PC-3 (cell line): ENCODE measurements around the gene CAPN5. TPM values are rescaled to one million over a fixed set of nuclear protein-coding genes. Genes with fewer than 3 reads are reported as not detected.
"Not testable (repeated sequence)": the region's sequence is repeated elsewhere in the genome, so short reads cannot be mapped to it uniquely, and the experiment has no call there.

Source experiments
- ATAC-seq: fragments of 200-7000 bp; cut with Tn5 transposase; 2 replicates; pipeline ENCODE4 v1.9.1; 2020; ENCODE audit warnings: mild to moderate bottlenecking, moderate library complexity
- BruUV-seq: library from RNA; stranded (reverse); fragments of 400-500 nt; replicated peaks from 2 replicates; lab custom pipeline; 2021; lab: Mats Ljungman, UMichigan
- CTCF ChIA-PET: fragments of 300-600 bp; sonication (Branson Sonifier 250); formaldehyde crosslinking; loops from one replicate; lab custom pipeline; 2022; ENCODE audit warnings: antibody characterized with exemption; lab: Charles Lee
- POLR2A ChIA-PET: fragments of 300-600 bp; sonication (Branson Sonifier 250); formaldehyde crosslinking; loops from one replicate; lab custom pipeline; 2022; ENCODE audit warnings: antibody characterized with exemption; ENCODE audit not compliant: unreplicated experiment; lab: Charles Lee
- DNase-seq: peaks from one replicate; pipeline ENCODE4 v3.0.0-alpha.2; 2015
- H2AFZ ChIP-seq: fragments of 300-600 bp; sonication (generic); 2 replicates; pipeline ENCODE4 v1.6.0; 2016; ENCODE audit warnings: antibody characterized with exemption, low read length
- H3F3A ChIP-seq: fragments of 300-600 bp; sonication (generic); one replicate; pipeline ENCODE4 v1.6.0; 2017; ENCODE audit warnings: antibody characterized with exemption, low read length, control low read depth, mild to moderate bottlenecking; ENCODE audit not compliant: unreplicated experiment
- H3K27ac ChIP-seq: fragments of 300-600 bp; sonication (generic); 2 replicates; pipeline ENCODE4 v1.5.1; 2016; ENCODE audit warnings: mild to moderate bottlenecking, low read length
- H3K27me3 ChIP-seq: fragments of 300-600 bp; sonication (generic); 2 replicates; pipeline ENCODE4 v1.6.1; 2016; ENCODE audit warnings: low read length, mixed read lengths
- H3K36me3 ChIP-seq: fragments of 300-600 bp; sonication (generic); 2 replicates; pipeline ENCODE4 v1.6.1; 2016; ENCODE audit warnings: low read depth, mixed run types, low read length, mixed read lengths
- H3K4me1 ChIP-seq: fragments of 300-600 bp; sonication (generic); 2 replicates; pipeline ENCODE4 v1.5.1; 2016; ENCODE audit warnings: low read length; ENCODE audit not compliant: insufficient read depth
- H3K4me2 ChIP-seq: fragments of 300-600 bp; sonication (generic); 2 replicates; pipeline ENCODE4 v1.6.0; 2016; ENCODE audit warnings: low read length
- H3K4me3 ChIP-seq: fragments of 300-600 bp; sonication (generic); 2 replicates; pipeline ENCODE4 v1.5.1; 2016; ENCODE audit warnings: mild to moderate bottlenecking, low read length, mixed read lengths
- H3K79me2 ChIP-seq: fragments of 300-600 bp; sonication (generic); 2 replicates; pipeline ENCODE4 v1.6.1; 2017; ENCODE audit warnings: low read length, mixed read lengths
- H3K9ac ChIP-seq: fragments of 300-600 bp; sonication (generic); 2 replicates; pipeline ENCODE4 v1.6.0; 2016; ENCODE audit warnings: mild to moderate bottlenecking, low read length
- H3K9me2 ChIP-seq: fragments of 300-600 bp; sonication (generic); replicated peaks from 2 replicates; pipeline ENCODE4 v1.6.1; 2016; ENCODE audit warnings: mixed run types, low read length, mixed read lengths
- H3K9me3 ChIP-seq: fragments of 300-600 bp; sonication (generic); 2 replicates; pipeline ENCODE4 v1.6.1; 2016; ENCODE audit warnings: low read length, mixed read lengths
- H4K20me1 ChIP-seq: fragments of 300-600 bp; sonication (generic); 2 replicates; pipeline ENCODE4 v1.6.1; 2016; ENCODE audit warnings: low read length, mixed read lengths
- EZH2 ChIP-seq: fragments of 300-600 bp; sonication (generic); IDR thresholded peaks from one replicate; pipeline ENCODE4 v1.6.1; 2017; ENCODE audit warnings: antibody characterized with exemption, mild to moderate bottlenecking, low read length; ENCODE audit not compliant: unreplicated experiment
- EZH2phosphoT487 ChIP-seq: fragments of 300-600 bp; sonication (generic); IDR thresholded peaks from 2 replicates; pipeline ENCODE4 v1.6.1; 2018; ENCODE audit warnings: mild to moderate bottlenecking, antibody characterized with exemption, low read length, borderline replicate concordance
- intact Hi-C: fragments of 100-400 bp; cut with micrococcal nuclease; formaldehyde crosslinking; loops from 2 replicates; pipeline ENCODE4 v1.9.0; 2023
- total RNA-seq: library from RNA; depleted of rRNA; stranded (reverse); fragments of >200 nt; gene quantifications from 2 replicates; pipeline ENCODE4 v1.2.3, GENCODE V29; 2014
- TF ChIP-seq, protein P1 (sequence below): fragments of 300-600 bp; sonication (generic); conservative IDR thresholded peaks from 2 replicates; pipeline ENCODE4 v1.5.1; 2017; ENCODE audit warnings: antibody characterized with exemption, low read depth, mild to moderate bottlenecking, low read length

The CAPN5 gene
- total RNA-seq, 1 experiment from 2014 or later, result 6.3 TPM

DNA sequence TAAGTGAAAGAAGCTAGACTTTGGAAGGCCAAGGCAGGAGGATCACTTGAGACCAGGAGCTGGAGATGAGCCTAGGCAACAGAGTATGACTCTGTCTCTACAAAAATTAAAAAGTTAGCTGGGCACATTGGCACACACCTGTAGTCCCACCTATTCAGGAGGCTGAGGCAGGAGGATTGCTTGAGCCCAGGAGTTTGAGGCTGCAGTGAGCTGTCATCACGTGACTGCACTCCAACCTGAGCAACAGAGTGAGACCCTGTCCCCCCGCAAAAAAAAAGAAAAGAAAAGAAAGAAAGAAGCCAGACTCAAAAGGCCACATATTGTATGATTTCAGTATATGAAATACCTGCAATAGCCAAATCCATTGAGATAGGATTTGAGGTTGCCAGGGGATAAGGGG lies 7.9 kb upstream of the CAPN5 start:
- no peaks in the 10 kb centered on the region for H3F3A ChIP-seq
- H3K36me3 ChIP-seq, result no peaks in the 10 kb centered on the region
- no peak for ATAC-seq
- intact Hi-C loops, result no loop called here
- H3K9me3 ChIP-seq, result peaks cover 15% of the 10 kb centered on the region; the same call in 1 of the 2 replicates
- no peak overlapping the region for H3K27ac ChIP-seq
- no peaks in the 10 kb centered on the region for H4K20me1 ChIP-seq
- H3K79me2 ChIP-seq, result no peaks in the 10 kb centered on the region
- no peak overlapping the region for H3K4me3 ChIP-seq
- H3K4me2 ChIP-seq, result no peak overlapping the region
- no peaks in the 10 kb centered on the region; the same call in 1 of the 2 replicates for H3K4me1 ChIP-seq
- no peaks in the 10 kb centered on the region for H3K27me3 ChIP-seq
- DNase-seq, result no peak
- TF ChIP-seq, protein P1, sequence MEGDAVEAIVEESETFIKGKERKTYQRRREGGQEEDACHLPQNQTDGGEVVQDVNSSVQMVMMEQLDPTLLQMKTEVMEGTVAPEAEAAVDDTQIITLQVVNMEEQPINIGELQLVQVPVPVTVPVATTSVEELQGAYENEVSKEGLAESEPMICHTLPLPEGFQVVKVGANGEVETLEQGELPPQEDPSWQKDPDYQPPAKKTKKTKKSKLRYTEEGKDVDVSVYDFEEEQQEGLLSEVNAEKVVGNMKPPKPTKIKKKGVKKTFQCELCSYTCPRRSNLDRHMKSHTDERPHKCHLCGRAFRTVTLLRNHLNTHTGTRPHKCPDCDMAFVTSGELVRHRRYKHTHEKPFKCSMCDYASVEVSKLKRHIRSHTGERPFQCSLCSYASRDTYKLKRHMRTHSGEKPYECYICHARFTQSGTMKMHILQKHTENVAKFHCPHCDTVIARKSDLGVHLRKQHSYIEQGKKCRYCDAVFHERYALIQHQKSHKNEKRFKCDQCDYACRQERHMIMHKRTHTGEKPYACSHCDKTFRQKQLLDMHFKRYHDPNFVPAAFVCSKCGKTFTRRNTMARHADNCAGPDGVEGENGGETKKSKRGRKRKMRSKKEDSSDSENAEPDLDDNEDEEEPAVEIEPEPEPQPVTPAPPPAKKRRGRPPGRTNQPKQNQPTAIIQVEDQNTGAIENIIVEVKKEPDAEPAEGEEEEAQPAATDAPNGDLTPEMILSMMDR, result no peak
- TF ChIP-seq EZH2, result no peak
- ChIA-PET POLR2A (no interaction called here), CTCF (no interaction called here)
- no peak overlapping the region for H3K9ac ChIP-seq
- BruUV-seq, result no TSS peak
- H2AFZ ChIP-seq, result no peak overlapping the region
- H3K9me2 ChIP-seq, result no peaks in the 10 kb centered on the region

DNA sequence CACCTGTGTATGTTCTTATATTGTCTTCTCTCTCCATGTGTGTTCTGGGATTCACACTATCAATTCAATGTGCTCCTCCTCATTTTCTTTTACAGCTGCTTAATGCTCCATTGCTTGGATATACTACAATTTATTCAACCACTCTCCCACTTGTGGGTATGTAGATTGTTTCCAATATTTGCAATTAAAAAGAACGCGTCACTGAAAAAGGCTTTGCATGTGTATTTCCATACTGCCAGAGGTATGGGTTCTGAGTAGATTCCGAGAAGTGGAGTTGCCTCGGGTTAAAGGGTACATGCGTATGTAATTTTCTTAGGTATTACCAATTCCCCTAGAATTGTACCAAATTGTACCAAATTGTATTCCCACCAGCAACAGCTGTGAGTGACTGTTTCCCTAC lies 7.0 kb upstream of the CAPN5 start:
- Histone ChIP-seq H3K4me1 (no peaks in the 10 kb centered on the region; the same call in 1 of the 2 replicates), H3K79me2 (no peaks in the 10 kb centered on the region), H3F3A (no peaks in the 10 kb centered on the region), H3K27me3 (no peaks in the 10 kb centered on the region), H3K9ac (no peak overlapping the region), H3K4me2 (no peak overlapping the region), H3K9me2 (no peaks in the 10 kb centered on the region), H3K9me3 (peaks cover 15% of the 10 kb centered on the region; the same call in 1 of the 2 replicates), H2AFZ (no peak overlapping the region), H3K4me3 (no peak overlapping the region), H4K20me1 (no peaks in the 10 kb centered on the region), H3K36me3 (no peaks in the 10 kb centered on the region), H3K27ac (no peak overlapping the region)
- ChIA-PET POLR2A (no interaction called here), CTCF (no interaction called here)
- TF ChIP-seq EZH2, result no peak
- TF ChIP-seq EZH2phosphoT487, result no peak
- TF ChIP-seq, protein P1, result no peak
- intact Hi-C loops, result loop anchor here (2.0 kb wide), 1 partner anchor 13 kb away; no protein-coding TSS in a partner anchor
- DNase-seq, result no peak
- no TSS peak for BruUV-seq
- no peak for ATAC-seq

DNA sequence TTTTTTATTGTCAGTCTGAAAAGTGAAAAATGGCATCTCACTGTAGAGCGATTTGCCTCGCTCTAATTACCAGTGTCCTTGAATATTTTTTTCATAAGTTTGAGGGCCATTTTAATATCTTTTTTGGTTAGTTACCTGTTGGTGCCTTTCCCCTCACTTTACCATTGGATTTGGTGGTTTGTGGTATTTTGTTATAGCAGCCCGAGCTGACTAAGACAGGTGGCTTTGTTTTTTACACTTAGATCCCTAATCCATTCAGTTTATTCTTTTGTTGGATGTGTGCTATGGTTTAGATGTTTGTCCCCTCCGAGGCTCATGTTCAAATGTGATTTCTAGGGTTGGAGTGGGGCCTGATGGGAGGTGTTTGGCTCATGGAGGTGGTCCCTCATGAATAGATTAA lies 6.5 kb upstream of the CAPN5 start:
- BruUV-seq, result no TSS peak
- H3K36me3 ChIP-seq, result no peaks in the 10 kb centered on the region
- no peaks in the 10 kb centered on the region; the same call in 1 of the 2 replicates for H3K4me1 ChIP-seq
- no peak overlapping the region for H2AFZ ChIP-seq
- DNase-seq (no peak), ATAC-seq (no peak)
- H4K20me1 ChIP-seq, result no peaks in the 10 kb centered on the region
- no peak overlapping the region for H3K9ac ChIP-seq
- no peaks in the 10 kb centered on the region for H3K27me3 ChIP-seq
- TF ChIP-seq EZH2phosphoT487, result no peak
- no peak for TF ChIP-seq EZH2
- TF ChIP-seq, protein P1, result no peak
- H3K27ac ChIP-seq, result no peak overlapping the region
- H3K79me2 ChIP-seq, result no peaks in the 10 kb centered on the region
- H3K4me2 ChIP-seq, result no peak overlapping the region
- CTCF ChIA-PET, result no interaction called here
- H3K4me3 ChIP-seq, result no peak overlapping the region
- no peaks in the 10 kb centered on the region for H3F3A ChIP-seq
- H3K9me2 ChIP-seq, result no peaks in the 10 kb centered on the region
- POLR2A ChIA-PET, result no interaction called here
- intact Hi-C loops, result loop anchor here (2.0 kb wide), 1 partner anchor 13 kb away; no protein-coding TSS in a partner anchor
- peaks cover 15% of the 10 kb centered on the region; the same call in 1 of the 2 replicates for H3K9me3 ChIP-seq

DNA sequence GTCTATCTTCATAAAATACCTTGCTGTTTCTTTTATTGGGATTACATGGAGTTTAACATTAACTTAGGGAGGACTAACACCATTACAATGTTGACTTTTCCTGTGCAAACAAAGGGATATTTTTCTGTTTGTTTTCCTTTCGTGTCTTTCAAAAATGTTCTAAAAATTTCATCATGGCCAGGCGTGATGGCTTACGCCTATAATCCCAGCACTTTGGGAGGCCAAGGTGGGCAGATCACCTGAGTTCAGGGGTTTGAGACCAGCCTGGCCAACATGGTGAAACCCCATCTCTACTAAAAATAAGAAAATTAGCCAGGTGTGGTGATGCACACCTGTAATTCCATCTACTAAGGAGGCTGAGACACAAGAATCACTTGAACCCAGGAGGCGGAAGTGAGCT lies 5.5 kb upstream of the CAPN5 start:
- POLR2A ChIA-PET, H3K4me2 ChIP-seq: not testable (repeated sequence)
- ATAC-seq, result peak; percentile 72

More for the DNA sequence above, 5.5 kb upstream of the CAPN5 start:
- not testable (repeated sequence) for H3K36me3 ChIP-seq, H3K9me2 ChIP-seq, H3K9me3 ChIP-seq, H3K4me3 ChIP-seq, H3K27ac ChIP-seq, H3K9ac ChIP-seq, H2AFZ ChIP-seq, H3K27me3 ChIP-seq, H4K20me1 ChIP-seq, H3K4me1 ChIP-seq, H3K79me2 ChIP-seq, H3F3A ChIP-seq, BruUV-seq
- CTCF ChIA-PET, result interaction anchor here (0.6 kb wide), 1 partner anchor 66 kb away, joined by 4 read pairs; no protein-coding TSS in a partner anchor
- intact Hi-C loops, result loop anchor here (2.0 kb wide), 1 partner anchor 14 kb away; no protein-coding TSS in a partner anchor
- peak; percentile 61 for DNase-seq
